ENCODE results near the gene BSND.

The BSND gene

DNA sequence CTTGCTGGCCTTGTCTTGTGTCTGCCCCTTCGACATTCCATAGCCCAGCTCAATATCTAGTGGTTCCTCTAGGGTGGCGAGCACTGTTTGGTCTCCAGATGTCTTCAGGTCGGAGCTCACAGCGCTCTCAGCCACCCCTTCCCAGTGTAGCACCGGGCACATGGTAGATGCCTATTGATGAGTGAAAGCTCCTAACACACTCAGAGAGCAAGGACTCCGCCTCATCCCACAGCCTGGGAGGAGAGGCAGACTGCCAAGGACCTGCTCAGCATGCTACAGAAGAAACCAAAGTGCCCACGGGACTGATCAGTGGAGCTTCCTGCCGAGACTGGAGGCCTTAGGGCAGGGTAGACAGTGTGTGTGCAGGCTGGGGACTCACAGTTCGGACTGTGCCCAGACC lies 51.5 kb downstream of the BSND start:
- Histone ChIP-seq H3K79me2 (ENCODE audit: insufficient read depth, low read length) (no peaks in the 10 kb centered on the region), H3K27ac (ENCODE audit: low read depth, low read length, poor library complexity, severe bottlenecking) (no peak overlapping the region), H3K36me3 (ENCODE audit: insufficient read depth, low read length) (no peaks in the 10 kb centered on the region), H3K9me3 (ENCODE audit: low read length) (no peaks in the 10 kb centered on the region), H3K4me3 (ENCODE audit: low read depth, low read length, poor library complexity, severe bottlenecking) (no peak overlapping the region), H3K9me2 (ENCODE audit: low read depth, low read length) (no peaks in the 10 kb centered on the region), H3F3A (ENCODE audit: insufficient read depth, low read length) (no peaks in the 10 kb centered on the region), H3K27me3 (ENCODE audit: insufficient read depth, low read length) (no peaks in the 10 kb centered on the region), H4K20me1 (ENCODE audit: insufficient read depth, low read length) (no peaks in the 10 kb centered on the region), H3K9ac (ENCODE audit: low read length) (no peak overlapping the region), H3K4me1 (ENCODE audit: insufficient read depth, low read length, severe bottlenecking) (no peaks in the 10 kb centered on the region), H2AFZ (ENCODE audit: low read length) (no peak overlapping the region), H3K4me2 (ENCODE audit: low read length) (no peak overlapping the region)
- TF ChIP-seq EZH2 (IDR thresholded peaks at IDR 0.05; ENCODE audit: borderline replicate concordance, low read length): no peak
- TF ChIP-seq, protein P1, sequence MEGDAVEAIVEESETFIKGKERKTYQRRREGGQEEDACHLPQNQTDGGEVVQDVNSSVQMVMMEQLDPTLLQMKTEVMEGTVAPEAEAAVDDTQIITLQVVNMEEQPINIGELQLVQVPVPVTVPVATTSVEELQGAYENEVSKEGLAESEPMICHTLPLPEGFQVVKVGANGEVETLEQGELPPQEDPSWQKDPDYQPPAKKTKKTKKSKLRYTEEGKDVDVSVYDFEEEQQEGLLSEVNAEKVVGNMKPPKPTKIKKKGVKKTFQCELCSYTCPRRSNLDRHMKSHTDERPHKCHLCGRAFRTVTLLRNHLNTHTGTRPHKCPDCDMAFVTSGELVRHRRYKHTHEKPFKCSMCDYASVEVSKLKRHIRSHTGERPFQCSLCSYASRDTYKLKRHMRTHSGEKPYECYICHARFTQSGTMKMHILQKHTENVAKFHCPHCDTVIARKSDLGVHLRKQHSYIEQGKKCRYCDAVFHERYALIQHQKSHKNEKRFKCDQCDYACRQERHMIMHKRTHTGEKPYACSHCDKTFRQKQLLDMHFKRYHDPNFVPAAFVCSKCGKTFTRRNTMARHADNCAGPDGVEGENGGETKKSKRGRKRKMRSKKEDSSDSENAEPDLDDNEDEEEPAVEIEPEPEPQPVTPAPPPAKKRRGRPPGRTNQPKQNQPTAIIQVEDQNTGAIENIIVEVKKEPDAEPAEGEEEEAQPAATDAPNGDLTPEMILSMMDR (IDR thresholded peaks at IDR 0.05; ENCODE audit: low read length): no peak

DNA sequence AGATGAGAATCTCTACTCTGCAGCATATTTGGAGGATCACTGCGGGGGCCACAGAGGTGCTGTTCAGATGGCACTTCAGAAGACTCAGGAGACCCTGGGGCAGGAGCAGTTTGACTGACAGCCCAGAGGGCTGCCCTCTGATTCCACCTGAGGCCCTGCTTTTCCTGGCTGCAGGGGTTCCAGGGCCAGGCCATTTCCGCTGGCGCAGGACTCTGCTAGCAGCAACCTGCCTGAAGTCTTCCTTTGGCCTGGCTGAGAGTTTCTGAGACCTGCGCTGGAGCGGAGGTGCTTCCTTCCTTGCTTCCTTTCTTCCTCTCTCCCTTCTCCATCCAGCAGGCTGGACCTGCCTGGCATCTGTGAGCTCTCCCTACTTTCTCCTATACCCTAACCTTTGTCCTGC lies 52.4 kb downstream of the BSND start:
- no peaks in the 10 kb centered on the region for H3K9me3 ChIP-seq (ENCODE audit: low read length)
- H3K36me3 ChIP-seq (ENCODE audit: insufficient read depth, low read length): no peaks in the 10 kb centered on the region
- no peaks in the 10 kb centered on the region for H3F3A ChIP-seq (ENCODE audit: insufficient read depth, low read length)
- no peak overlapping the region for H3K9ac ChIP-seq (ENCODE audit: low read length)
- H2AFZ ChIP-seq (ENCODE audit: low read length): no peak overlapping the region
- H3K27me3 ChIP-seq (ENCODE audit: insufficient read depth, low read length): no peaks in the 10 kb centered on the region
- H3K4me1 ChIP-seq (ENCODE audit: insufficient read depth, low read length, severe bottlenecking): no peaks in the 10 kb centered on the region
- H4K20me1 ChIP-seq (ENCODE audit: insufficient read depth, low read length): no peaks in the 10 kb centered on the region
- H3K4me2 ChIP-seq (ENCODE audit: low read length): no peak overlapping the region
- H3K9me2 ChIP-seq (ENCODE audit: low read depth, low read length): no peaks in the 10 kb centered on the region
- no peak overlapping the region for H3K27ac ChIP-seq (ENCODE audit: low read depth, low read length, poor library complexity, severe bottlenecking)
- H3K79me2 ChIP-seq (ENCODE audit: insufficient read depth, low read length): no peaks in the 10 kb centered on the region
- no peak overlapping the region for H3K4me3 ChIP-seq (ENCODE audit: low read depth, low read length, poor library complexity, severe bottlenecking)
- TF ChIP-seq, protein P1 (IDR thresholded peaks at IDR 0.05; ENCODE audit: low read length): no peak
- no peak for TF ChIP-seq EZH2 (IDR thresholded peaks at IDR 0.05; ENCODE audit: borderline replicate concordance, low read length)

DNA sequence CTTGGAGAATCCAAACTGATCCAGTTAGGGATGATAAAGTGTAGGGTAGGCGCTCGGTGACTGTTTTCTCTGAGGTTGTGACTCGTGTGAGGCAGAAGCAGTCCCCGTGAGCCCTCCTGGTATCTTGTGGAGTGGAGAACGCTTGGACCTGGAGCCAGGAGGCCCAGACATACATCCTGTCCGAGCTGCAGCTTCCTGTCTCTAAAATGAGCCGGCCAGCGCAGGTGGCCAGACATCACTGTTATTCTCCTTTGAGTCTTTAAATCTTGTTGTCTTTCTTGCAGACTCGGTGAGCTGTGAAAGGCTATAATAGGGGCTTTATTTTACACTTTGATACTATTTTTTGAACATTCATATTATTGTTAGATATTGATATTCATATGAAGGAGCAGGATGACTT lies 52.9 kb downstream of the BSND start:
- no peaks in the 10 kb centered on the region for H3K79me2 ChIP-seq (ENCODE audit: insufficient read depth, low read length)
- no peaks in the 10 kb centered on the region for H3K36me3 ChIP-seq (ENCODE audit: insufficient read depth, low read length)
- H3K27ac ChIP-seq (ENCODE audit: low read depth, low read length, poor library complexity, severe bottlenecking): no peak overlapping the region
- no peak overlapping the region for H3K4me3 ChIP-seq (ENCODE audit: low read depth, low read length, poor library complexity, severe bottlenecking)
- H3K4me1 ChIP-seq (ENCODE audit: insufficient read depth, low read length, severe bottlenecking): no peaks in the 10 kb centered on the region
- H3K9me3 ChIP-seq (ENCODE audit: low read length): no peaks in the 10 kb centered on the region
- TF ChIP-seq, protein P1 (IDR thresholded peaks at IDR 0.05; ENCODE audit: low read length): no peak
- TF ChIP-seq EZH2 (IDR thresholded peaks at IDR 0.05; ENCODE audit: borderline replicate concordance, low read length): no peak
- no peaks in the 10 kb centered on the region for H3K27me3 ChIP-seq (ENCODE audit: insufficient read depth, low read length)
- H2AFZ ChIP-seq (ENCODE audit: low read length): no peak overlapping the region
- no peaks in the 10 kb centered on the region for H4K20me1 ChIP-seq (ENCODE audit: insufficient read depth, low read length)
- H3K9ac ChIP-seq (ENCODE audit: low read length): no peak overlapping the region
- no peaks in the 10 kb centered on the region for H3K9me2 ChIP-seq (ENCODE audit: low read depth, low read length)
- H3K4me2 ChIP-seq (ENCODE audit: low read length): no peak overlapping the region
- H3F3A ChIP-seq (ENCODE audit: insufficient read depth, low read length): no peaks in the 10 kb centered on the region
